ENCODE results near the gene MAP2K5. TPM values are rescaled to one million over a fixed set of nuclear protein-coding genes. Genes with fewer than 3 reads are reported as not detected.

The MAP2K5 gene
- total and polyA plus RNA-seq, 9 of the 15 experiments (the other 6 are each of a cell fraction or from before 2014, with no cell fraction given) = 0.41 to 16.5 (median 7.5) TPM

GRCh38 chr15:67560320-67560719 is 17.8 kb downstream of the MAP2K5 start:
- Histone ChIP-seq H4K20me1 (replicated peaks; ENCODE audit: control insufficient read depth, insufficient read depth, low read length) (no peaks in the 10 kb centered on the region), H3K36me3 (ENCODE audit: control insufficient read depth, insufficient read depth, low read length) (peaks cover 18% of the 10 kb centered on the region; the same call in 1 of the 3 replicates), H3K9ac (ENCODE audit: insufficient read depth in 1 of 2, low read depth in 2 of 2, low read length in 2 of 2) (no peak overlapping the region), H2AFZ (ENCODE audit: low read depth, low read length) (no peak overlapping the region), H3K4me2 (ENCODE audit: insufficient read depth, low read length) (no peak overlapping the region), H3K27ac (ENCODE audit: extremely low read depth, low read depth, low read length) (no peak overlapping the region), H3K9me3 (replicated peaks; ENCODE audit: control insufficient read depth, insufficient read depth, low read depth, low read length) (no peaks in the 10 kb centered on the region; the same call in 1 of the 2 replicates), H3K79me2 (ENCODE audit: control insufficient read depth, insufficient read depth, low read length) (no peaks in the 10 kb centered on the region), H3K4me3 (no peak overlapping the region), H3K27me3 (ENCODE audit: control insufficient read depth in 2 of 2, insufficient read depth in 2 of 2, low read length in 2 of 2) (no peaks in the 10 kb centered on the region), H3K4me1 (replicated peaks in 1 of 2; ENCODE audit: control insufficient read depth in 2 of 2, insufficient read depth in 2 of 2, low read length in 2 of 2) (no peaks in the 10 kb centered on the region; a peak in 1 of 5 replicates), H3K9me1 (ENCODE audit: control insufficient read depth, insufficient read depth, low read length) (no peaks in the 10 kb centered on the region)
- no peak for DNase-seq (ENCODE audit: extremely low read depth in 1 of 4, low spot score in 3 of 4)
- intact Hi-C loops (cut with micrococcal nuclease) (no loop called here), in situ Hi-C loops (cut with MboI) (no loop called here)
- CTCF ChIA-PET (ENCODE audit: low intra/inter-chr PET ratio) = no interaction called here
- no peak for TF ChIP-seq TOE1 (IDR thresholded peaks at IDR 0.05; ENCODE audit: borderline replicate concordance)
- no peak for TF ChIP-seq TOE1 (CRISPR knock-in tag; IDR thresholded peaks at IDR 0.05; ENCODE audit: borderline replicate concordance, low read depth)
- no peak for TF ChIP-seq ZNF197 (CRISPR knock-in tag; IDR thresholded peaks at IDR 0.05; ENCODE audit: low read depth)
- TF ChIP-seq RCOR1 (IDR thresholded peaks at IDR 0.05; ENCODE audit: borderline replicate concordance in 1 of 2, low read depth in 2 of 2, low read length in 2 of 2) = no peak
- no peak for TF ChIP-seq FOXA1 (IDR thresholded peaks at IDR 0.05; ENCODE audit: borderline replicate concordance)
- TF ChIP-seq ZNF316 (IDR thresholded peaks at IDR 0.05) = no peak
- no peak for ATAC-seq
- WGBS (ENCODE audit: insufficient coverage, low coverage, missing lambda C conversion rate) = 21% methylated on average over 1 of the region's 1 CpG
- POLR2A ChIA-PET = interaction anchor here (1.9 to 2.8 kb wide), 2 partner anchors 9 to 17 kb away, joined by 6 to 13 read pairs; no protein-coding TSS in a partner anchor
- no TSS peak for BruUV-seq (replicated peaks)
- no peak for FAIRE-seq

GRCh38 chr15:67563092-67563491 is 20.6 kb downstream of the MAP2K5 start:
- in situ Hi-C loops (cut with MboI) (no loop called here), intact Hi-C loops (cut with micrococcal nuclease) (no loop called here)
- 54% methylated on average over 5 of the region's 5 CpGs for WGBS (ENCODE audit: insufficient coverage, low coverage, missing lambda C conversion rate)
- no peaks in the 10 kb centered on the region for H3K9me1 ChIP-seq (ENCODE audit: control insufficient read depth, insufficient read depth, low read length)
- no peaks in the 10 kb centered on the region; the same call in 1 of the 2 replicates for H3K9me3 ChIP-seq (replicated peaks; ENCODE audit: control insufficient read depth, insufficient read depth, low read depth, low read length)
- DNase-seq (ENCODE audit: extremely low read depth in 1 of 4, low spot score in 3 of 4) (no peak), ATAC-seq (no peak), FAIRE-seq (no peak)
- H3K4me1 ChIP-seq (replicated peaks in 1 of 2; ENCODE audit: control insufficient read depth in 2 of 2, insufficient read depth in 2 of 2, low read length in 2 of 2) = no peaks in the 10 kb centered on the region; a peak in 1 of 5 replicates
- H4K20me1 ChIP-seq (replicated peaks; ENCODE audit: control insufficient read depth, insufficient read depth, low read length) = no peaks in the 10 kb centered on the region
- BruUV-seq (replicated peaks) = no TSS peak
- POLR2A ChIA-PET = interaction anchor here (0.9 kb wide), 1 partner anchor 29 kb away, joined by 3 read pairs; no protein-coding TSS in a partner anchor
- no peak overlapping the region for H2AFZ ChIP-seq (ENCODE audit: low read depth, low read length)
- H3K36me3 ChIP-seq (ENCODE audit: control insufficient read depth, insufficient read depth, low read length) = peaks cover 12% of the 10 kb centered on the region; the same call in 1 of the 3 replicates
- H3K4me2 ChIP-seq (ENCODE audit: insufficient read depth, low read length) = no peak overlapping the region
- H3K79me2 ChIP-seq (ENCODE audit: control insufficient read depth, insufficient read depth, low read length) = no peaks in the 10 kb centered on the region
- H3K27me3 ChIP-seq (ENCODE audit: control insufficient read depth in 2 of 2, insufficient read depth in 2 of 2, low read length in 2 of 2) = no peaks in the 10 kb centered on the region
- no peak overlapping the region for H3K4me3 ChIP-seq
- no peak overlapping the region for H3K9ac ChIP-seq (ENCODE audit: insufficient read depth in 1 of 2, low read depth in 2 of 2, low read length in 2 of 2)
- CTCF ChIA-PET (ENCODE audit: low intra/inter-chr PET ratio) = no interaction called here
- H3K27ac ChIP-seq (ENCODE audit: extremely low read depth, low read depth, low read length) = no peak overlapping the region
- no peak for TF ChIP-seq YY1 (IDR thresholded peaks at IDR 0.05; ENCODE audit: borderline replicate concordance in 1 of 3, control insufficient read depth in 1 of 3, extremely low read depth in 1 of 3, insufficient read depth in 3 of 3, insufficient read length in 1 of 3, insufficient replicate concordance in 2 of 3, low read depth in 1 of 3, low read length in 2 of 3)
- TF ChIP-seq GABPA (tag; conservative IDR thresholded peaks at IDR 0.05; ENCODE audit: low read depth) = no peak
- TF ChIP-seq ETS2 (tag; IDR thresholded peaks at IDR 0.05; ENCODE audit: borderline replicate concordance, poor library complexity, severe bottlenecking) = no peak
- no peak for TF ChIP-seq NUFIP1 (IDR thresholded peaks at IDR 0.05; ENCODE audit: partially characterized antibody)
- TF ChIP-seq ZNF395 (CRISPR knock-in tag; IDR thresholded peaks at IDR 0.05) = no peak
- TF ChIP-seq RFX7 (CRISPR knock-in tag; IDR thresholded peaks at IDR 0.05) = no peak
- no peak for TF ChIP-seq NR4A1 (CRISPR knock-in tag; IDR thresholded peaks at IDR 0.05)
- TF ChIP-seq NR4A1 (tag; IDR thresholded peaks at IDR 0.05) = no peak
